Osteocyte (in vitro differentiated cells): ENCODE data around the gene ADGRA1. TPM values are rescaled to one million over a fixed set of nuclear protein-coding genes. Genes with fewer than 3 reads are reported as not detected.
"Not testable (repeated sequence)": the region's sequence is repeated elsewhere in the genome, so short reads cannot be mapped to it uniquely, and the experiment has no call there.

ENCODE experiments used
- DNase-seq: peaks from one replicate; pipeline ENCODE4 v3.0.0; 2021; ENCODE audit warnings: mixed read lengths; ENCODE audit not compliant: unreplicated experiment; ENCODE audit errors: extremely low spot score
- H3K27ac Mint-ChIP-seq: one replicate; pipeline ENCODE4 v1.8.0; 2021; ENCODE audit warnings: mild to moderate bottlenecking, mixed read lengths; ENCODE audit not compliant: unreplicated experiment
- H3K27me3 Mint-ChIP-seq: one replicate; pipeline ENCODE4 v1.8.0; 2021; ENCODE audit warnings: mixed read lengths; ENCODE audit not compliant: unreplicated experiment
- H3K36me3 Mint-ChIP-seq: one replicate; pipeline ENCODE4 v1.8.0; 2021; ENCODE audit warnings: mixed read lengths; ENCODE audit not compliant: unreplicated experiment
- H3K4me1 Mint-ChIP-seq: one replicate; pipeline ENCODE4 v1.8.0; 2021; ENCODE audit warnings: mixed read lengths; ENCODE audit not compliant: unreplicated experiment
- H3K4me3 Mint-ChIP-seq: one replicate; pipeline ENCODE4 v1.8.0; 2021; ENCODE audit warnings: mild to moderate bottlenecking, moderate library complexity, mixed read lengths; ENCODE audit not compliant: unreplicated experiment
- H3K9me3 Mint-ChIP-seq: one replicate; pipeline ENCODE4 v1.8.0; 2021; ENCODE audit warnings: mixed read lengths; ENCODE audit not compliant: unreplicated experiment
- CTCF ChIP-seq: fragments of 200-600 bp; sonication (generic); IDR thresholded peaks from 2 replicates; pipeline ENCODE4 v1.5.0; 2021; ENCODE audit warnings: antibody characterized with exemption, mild to moderate bottlenecking, moderate library complexity
- total RNA-seq: library from RNA; stranded (reverse); gene quantifications from 2 replicates; pipeline ENCODE4 v1.2.1, GENCODE V29; 2021

The ADGRA1 gene
- total RNA-seq, 1 donor from 2014 or later: not detected

GRCh38 chr10:133110133-133110532 is 22.4 kb downstream of the ADGRA1 start:
- no peak for DNase-seq
- peaks cover 26% of the 10 kb centered on the region for H3K9me3 Mint-ChIP-seq
- TF ChIP-seq CTCF: no peak
- H3K27ac Mint-ChIP-seq: no peak overlapping the region
- no peaks in the 10 kb centered on the region for H3K36me3 Mint-ChIP-seq
- H3K27me3 Mint-ChIP-seq: no peaks in the 10 kb centered on the region
- no peak overlapping the region for H3K4me3 Mint-ChIP-seq
- no peaks in the 10 kb centered on the region for H3K4me1 Mint-ChIP-seq

- no peak for DNase-seq
- H3K4me1 Mint-ChIP-seq: no peaks in the 10 kb centered on the region
- no peak for TF ChIP-seq CTCF
- no peak overlapping the region for H3K27ac Mint-ChIP-seq
- no peak overlapping the region for H3K4me3 Mint-ChIP-seq
- H3K36me3 Mint-ChIP-seq: no peaks in the 10 kb centered on the region
- no peaks in the 10 kb centered on the region for H3K27me3 Mint-ChIP-seq
- H3K9me3 Mint-ChIP-seq: peaks cover 26% of the 10 kb centered on the region
Measured at GRCh38 chr10:133110609-133111275, 23.0 kb downstream of the ADGRA1 start.

GRCh38 chr10:133111640-133112039 is 23.9 kb downstream of the ADGRA1 start:
- not testable (repeated sequence) for H3K27ac Mint-ChIP-seq, DNase-seq, H3K4me1 Mint-ChIP-seq, H3K4me3 Mint-ChIP-seq, H3K36me3 Mint-ChIP-seq, H3K27me3 Mint-ChIP-seq
- H3K9me3 Mint-ChIP-seq: peaks cover 26% of the 10 kb centered on the region

- Mint-ChIP-seq H3K4me1 (no peaks in the 10 kb centered on the region), H3K4me3 (no peak overlapping the region), H3K9me3 (peaks cover 16% of the 10 kb centered on the region), H3K27ac (no peak overlapping the region), H3K36me3 (no peaks in the 10 kb centered on the region), H3K27me3 (no peaks in the 10 kb centered on the region)
- TF ChIP-seq CTCF: no peak
- DNase-seq: no peak
Measured at GRCh38 chr10:133113146-133113830, 25.6 kb downstream of the ADGRA1 start.

GRCh38 chr10:133113847-133114246 is 26.1 kb downstream of the ADGRA1 start:
- Mint-ChIP-seq H3K4me1 (no peaks in the 10 kb centered on the region), H3K36me3 (no peaks in the 10 kb centered on the region), H3K4me3 (no peak overlapping the region), H3K27me3 (no peaks in the 10 kb centered on the region), H3K27ac (no peak overlapping the region), H3K9me3 (peaks cover 13% of the 10 kb centered on the region)
- TF ChIP-seq CTCF: no peak
- DNase-seq: no peak
